OCI-LY7 (cell line): ENCODE data around the gene PACSIN2.

Experiments
- EZH2phosphoT487 ChIP-seq: fragments of 200-600 bp; sonication (generic); IDR thresholded peaks from 2 replicates; pipeline ENCODE4 v1.6.1; 2018; ENCODE audit warnings: low read depth, borderline replicate concordance, mild to moderate bottlenecking, mixed run types, antibody characterized with exemption, low read length, moderate library complexity, mixed read lengths
- TF ChIP-seq, protein P1 (sequence below): fragments of 200-600 bp; sonication (generic); conservative IDR thresholded peaks from 2 replicates; pipeline ENCODE4 v1.5.1; 2014; ENCODE audit warnings: mild to moderate bottlenecking, antibody characterized with exemption, low read length, moderate library complexity, mixed read lengths

DNA sequence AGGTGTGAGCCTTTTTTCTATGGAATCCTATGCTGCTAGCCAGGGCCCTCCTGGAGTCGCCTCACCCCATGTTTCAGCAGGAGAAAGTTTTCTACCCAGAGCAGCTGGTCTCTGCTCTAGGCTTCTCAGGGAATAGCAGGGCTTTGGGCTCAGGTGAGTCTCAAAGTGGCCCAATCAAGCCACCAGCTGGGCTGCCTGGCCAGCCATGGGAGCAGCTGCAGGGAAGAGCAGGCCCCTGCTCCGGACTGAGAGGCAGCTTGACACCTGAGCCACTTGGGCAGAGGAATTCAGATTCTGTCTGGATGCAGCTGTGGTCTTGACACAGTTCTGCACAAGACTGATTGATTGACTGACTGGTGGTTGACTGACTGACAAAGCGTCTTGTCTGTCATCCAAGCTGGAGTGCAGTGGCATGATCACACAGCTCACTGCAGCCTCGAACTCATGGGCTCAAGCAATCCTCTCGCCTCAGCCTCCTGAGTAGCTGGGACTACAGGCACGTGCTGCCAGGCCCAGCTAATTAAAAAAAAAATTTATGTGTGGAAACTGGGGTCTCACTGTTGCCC, 100.4 kb downstream of the PACSIN2 start:
- TF ChIP-seq, protein P1, sequence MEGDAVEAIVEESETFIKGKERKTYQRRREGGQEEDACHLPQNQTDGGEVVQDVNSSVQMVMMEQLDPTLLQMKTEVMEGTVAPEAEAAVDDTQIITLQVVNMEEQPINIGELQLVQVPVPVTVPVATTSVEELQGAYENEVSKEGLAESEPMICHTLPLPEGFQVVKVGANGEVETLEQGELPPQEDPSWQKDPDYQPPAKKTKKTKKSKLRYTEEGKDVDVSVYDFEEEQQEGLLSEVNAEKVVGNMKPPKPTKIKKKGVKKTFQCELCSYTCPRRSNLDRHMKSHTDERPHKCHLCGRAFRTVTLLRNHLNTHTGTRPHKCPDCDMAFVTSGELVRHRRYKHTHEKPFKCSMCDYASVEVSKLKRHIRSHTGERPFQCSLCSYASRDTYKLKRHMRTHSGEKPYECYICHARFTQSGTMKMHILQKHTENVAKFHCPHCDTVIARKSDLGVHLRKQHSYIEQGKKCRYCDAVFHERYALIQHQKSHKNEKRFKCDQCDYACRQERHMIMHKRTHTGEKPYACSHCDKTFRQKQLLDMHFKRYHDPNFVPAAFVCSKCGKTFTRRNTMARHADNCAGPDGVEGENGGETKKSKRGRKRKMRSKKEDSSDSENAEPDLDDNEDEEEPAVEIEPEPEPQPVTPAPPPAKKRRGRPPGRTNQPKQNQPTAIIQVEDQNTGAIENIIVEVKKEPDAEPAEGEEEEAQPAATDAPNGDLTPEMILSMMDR, result no peak
- no peak for TF ChIP-seq EZH2phosphoT487
